Right hindlimb (tissue), 1 donor: ENCODE results near the gene ACHE.
"Not testable (repeated sequence)": the region's sequence is repeated elsewhere in the genome, so short reads cannot be mapped to it uniquely, and the experiment has no call there.

Experiments
- DNase-seq: peaks from one replicate; pipeline ENCODE4 v3.0.0-alpha.2; 2018

Gene ACHE

GRCh38 chr7:100860702-100861615 lies 34.7 kb downstream of the ACHE start:
- DNase-seq = no peak

- DNase-seq = no peak
Measured at GRCh38 chr7:100859856-100860255, 35.8 kb downstream of the ACHE start.

GRCh38 chr7:100856871-100857282 lies 38.8 kb downstream of the ACHE start:
- DNase-seq = no peak

- no peak for DNase-seq
Measured at GRCh38 chr7:100855515-100855914, 40.2 kb downstream of the ACHE start.

- DNase-seq = not testable (repeated sequence)
Measured at GRCh38 chr7:100854899-100855298, 40.8 kb downstream of the ACHE start.

- no peak for DNase-seq
Measured at GRCh38 chr7:100854146-100854895, 41.4 kb downstream of the ACHE start.

- DNase-seq = peak; percentile 95
Measured at GRCh38 chr7:100852048-100852872, 43.4 kb downstream of the ACHE start, which contains the start of gene SLC12A9. Gene SLC12A9 (plus strand): TSS chr7:100852713. CDS start chr7:100854198, 1,485 bp downstream.

- no peak for DNase-seq
Measured at GRCh38 chr7:100847360-100847759, 48.3 kb downstream of the ACHE start.

GRCh38 chr7:100840470-100841100 lies 55.1 kb downstream of the ACHE start:
- DNase-seq = no peak
